Mucosa of stomach (tissue), 1 donor: ENCODE data around the gene TPSAB1.

Source experiments
- H3K27me3 ChIP-seq: one replicate; pipeline ENCODE4 v1.7.0; 2013; ENCODE audit warnings: mild to moderate bottlenecking, low read length; ENCODE audit not compliant: control insufficient read depth, insufficient read depth
- H3K36me3 ChIP-seq: one replicate; pipeline ENCODE4 v1.7.0; 2013; ENCODE audit warnings: low read length; ENCODE audit not compliant: control insufficient read depth, insufficient read depth
- H3K4me1 ChIP-seq: one replicate; pipeline ENCODE4 v1.7.0; 2013; ENCODE audit warnings: mild to moderate bottlenecking, low read length; ENCODE audit not compliant: control insufficient read depth, insufficient read depth
- H3K4me3 ChIP-seq: one replicate; pipeline ENCODE4 v1.7.0; 2013; ENCODE audit warnings: low read length
- H3K9ac ChIP-seq: one replicate; pipeline ENCODE4 v1.7.0; 2013; ENCODE audit warnings: mild to moderate bottlenecking, low read length, moderate library complexity
- H3K9me3 ChIP-seq: one replicate; pipeline ENCODE4 v1.7.0; 2013; ENCODE audit warnings: mild to moderate bottlenecking, low read length, moderate library complexity; ENCODE audit not compliant: control insufficient read depth
- donor health status: Pancreatic carcinoma.

The TPSAB1 gene

GRCh38 chr16:1273816-1274215 is 33.3 kb downstream of the TPSAB1 start:
- no peaks in the 10 kb centered on the region for H3K36me3 ChIP-seq
- no peak overlapping the region for H3K4me3 ChIP-seq
- no peaks in the 10 kb centered on the region for H3K9me3 ChIP-seq
- peaks cover 18% of the 10 kb centered on the region for H3K27me3 ChIP-seq
- H3K9ac ChIP-seq, result no peak overlapping the region
- H3K4me1 ChIP-seq, result peaks cover 7% of the 10 kb centered on the region

DNA sequence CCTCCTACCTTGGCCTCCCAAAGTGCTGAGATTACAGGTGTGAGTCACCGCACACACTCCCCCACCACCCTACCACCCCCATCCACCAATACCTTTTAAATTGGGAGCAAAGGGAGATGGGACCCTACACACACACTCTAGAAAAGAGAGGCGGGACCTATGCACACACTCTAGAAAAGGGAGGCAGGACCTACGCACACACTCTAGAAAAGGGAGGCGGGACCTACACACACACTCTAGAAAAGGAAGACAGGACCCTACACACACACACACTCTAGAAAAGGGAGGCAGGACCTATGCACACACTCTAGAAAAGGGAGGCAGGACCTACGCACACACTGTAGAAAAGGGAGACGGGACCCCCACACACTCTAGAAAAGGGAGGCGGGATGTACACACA is 34.3 kb downstream of the TPSAB1 start:
- H3K4me3 ChIP-seq, result no peak overlapping the region
- H3K36me3 ChIP-seq, result no peaks in the 10 kb centered on the region
- H3K4me1 ChIP-seq, result peaks cover 7% of the 10 kb centered on the region
- H3K27me3 ChIP-seq, result peaks cover 21% of the 10 kb centered on the region
- no peak overlapping the region for H3K9ac ChIP-seq
- H3K9me3 ChIP-seq, result no peaks in the 10 kb centered on the region

GRCh38 chr16:1275791-1276579 is 35.5 kb downstream of the TPSAB1 start:
- H3K36me3 ChIP-seq, result no peaks in the 10 kb centered on the region
- H3K4me3 ChIP-seq, result no peak overlapping the region
- H3K9me3 ChIP-seq, result no peaks in the 10 kb centered on the region
- H3K9ac ChIP-seq, result no peak overlapping the region
- peaks cover 22% of the 10 kb centered on the region for H3K27me3 ChIP-seq
- peaks cover 7% of the 10 kb centered on the region for H3K4me1 ChIP-seq

DNA sequence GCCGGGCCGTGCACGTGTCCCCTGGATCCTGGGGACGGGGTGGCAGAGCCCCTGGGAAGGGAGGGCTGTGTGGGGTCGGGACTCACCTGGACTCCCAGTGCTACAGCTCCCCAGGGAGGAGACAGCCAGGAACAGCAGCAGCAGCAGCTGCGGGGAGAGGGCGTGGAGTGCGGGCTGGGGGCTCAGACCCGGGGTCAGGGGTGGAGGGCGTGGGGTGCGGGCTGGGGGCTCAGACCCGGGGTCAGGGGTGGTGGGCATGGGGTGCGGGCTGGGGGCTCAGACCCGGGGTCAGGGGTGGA is 36.0 kb downstream of the TPSAB1 start:
- H3K27me3 ChIP-seq, result peaks cover 22% of the 10 kb centered on the region
- H3K36me3 ChIP-seq, result no peaks in the 10 kb centered on the region
- H3K9me3 ChIP-seq, result no peaks in the 10 kb centered on the region
- no peak overlapping the region for H3K4me3 ChIP-seq
- H3K4me1 ChIP-seq, result peaks cover 7% of the 10 kb centered on the region
- no peak overlapping the region for H3K9ac ChIP-seq

- Histone ChIP-seq H3K4me3 (no peak overlapping the region), H3K4me1 (peaks cover 3% of the 10 kb centered on the region), H3K9ac (no peak overlapping the region), H3K36me3 (no peaks in the 10 kb centered on the region), H3K9me3 (no peaks in the 10 kb centered on the region), H3K27me3 (peaks cover 22% of the 10 kb centered on the region)
These were observed 36.7 kb downstream of the TPSAB1 start for GRCh38 chr16:1277151-1277598.

DNA sequence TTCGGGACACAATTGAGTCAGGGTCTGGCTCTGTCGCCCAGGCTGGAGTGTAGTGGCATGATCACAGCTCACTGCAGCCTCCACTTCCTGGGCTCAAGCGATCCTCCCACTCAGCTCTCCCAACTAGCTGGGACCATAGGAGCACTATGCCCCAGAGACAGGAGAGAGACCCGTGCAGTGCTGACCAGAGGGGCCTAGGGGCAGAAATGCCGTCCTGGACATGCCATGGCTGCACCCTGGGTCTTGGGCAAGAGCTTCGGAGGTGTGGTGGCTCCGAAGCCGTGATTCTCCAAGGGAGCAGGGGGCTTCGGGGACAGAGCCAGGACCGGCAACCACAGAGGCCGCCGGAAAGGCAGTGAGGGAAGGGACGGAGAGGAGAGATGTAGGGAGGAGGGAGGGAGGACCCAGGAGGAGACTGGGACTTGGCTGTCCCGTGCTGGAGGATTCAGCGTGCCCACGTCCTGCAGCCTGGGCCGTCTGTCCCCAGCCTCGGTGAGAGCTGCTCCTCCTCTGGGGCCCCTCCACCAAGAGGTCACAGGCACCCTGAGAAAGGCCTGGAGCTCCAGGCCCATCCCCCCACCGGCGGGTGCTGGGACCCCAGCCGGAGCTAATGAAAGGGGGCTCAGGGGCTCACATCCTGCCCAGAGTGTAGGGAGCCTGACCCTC is 37.2 kb downstream of the TPSAB1 start:
- Histone ChIP-seq H3K9ac (no peak overlapping the region), H3K9me3 (no peaks in the 10 kb centered on the region), H3K36me3 (no peaks in the 10 kb centered on the region), H3K27me3 (peaks cover 22% of the 10 kb centered on the region), H3K4me3 (no peak overlapping the region), H3K4me1 (no peaks in the 10 kb centered on the region)

- Histone ChIP-seq H3K4me1 (no peaks in the 10 kb centered on the region), H3K9ac (no peak overlapping the region), H3K27me3 (peaks cover 19% of the 10 kb centered on the region), H3K4me3 (no peak overlapping the region), H3K9me3 (no peaks in the 10 kb centered on the region), H3K36me3 (no peaks in the 10 kb centered on the region)
These were observed 38.0 kb downstream of the TPSAB1 start for GRCh38 chr16:1278477-1278876.

DNA sequence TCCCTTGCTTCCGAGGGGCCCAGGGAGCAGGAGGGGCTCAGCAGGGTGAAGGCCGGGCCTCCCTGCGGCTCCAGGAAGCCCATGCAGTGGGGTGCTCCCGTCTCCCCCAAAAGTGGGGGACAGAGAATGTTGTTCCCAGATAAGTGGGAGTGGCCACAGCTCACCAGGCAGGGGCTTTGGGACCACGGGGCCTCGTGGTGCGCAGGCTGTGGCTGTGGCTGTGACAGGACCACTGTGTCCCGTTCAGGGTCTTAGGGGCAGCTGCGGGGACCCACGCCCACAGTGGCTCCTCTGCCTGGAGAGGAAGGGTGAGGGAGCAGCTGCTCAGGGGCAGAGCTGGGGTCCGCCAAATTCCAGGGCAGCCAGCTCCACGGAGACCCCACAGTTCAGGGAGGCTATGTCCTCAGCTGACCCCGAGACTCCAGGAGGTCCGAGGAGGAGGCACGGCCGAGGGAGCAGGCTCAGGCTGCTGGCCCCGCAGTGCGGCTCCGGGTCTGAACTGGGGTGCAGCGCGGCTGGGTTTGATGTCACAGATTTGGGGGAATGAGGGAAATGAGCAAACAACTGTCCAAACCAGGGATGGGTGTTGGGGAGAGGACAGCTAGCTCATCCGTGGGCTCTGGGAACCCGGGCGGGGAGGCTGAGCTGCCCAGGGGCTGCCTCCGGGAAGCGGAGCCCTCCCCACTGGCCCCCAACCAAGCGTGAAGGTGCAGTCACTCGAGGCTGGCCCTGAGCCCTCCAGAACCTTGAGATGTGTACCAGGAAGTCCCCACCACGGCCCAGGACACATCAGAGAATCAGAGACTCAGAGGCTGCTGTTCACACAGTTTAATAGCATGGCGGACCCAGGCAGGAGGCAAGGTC is 38.8 kb downstream of the TPSAB1 start:
- H3K27me3 ChIP-seq, result peaks cover 25% of the 10 kb centered on the region
- no peak overlapping the region for H3K4me3 ChIP-seq
- H3K9me3 ChIP-seq, result no peaks in the 10 kb centered on the region
- no peaks in the 10 kb centered on the region for H3K36me3 ChIP-seq
- H3K4me1 ChIP-seq, result no peaks in the 10 kb centered on the region
- no peak overlapping the region for H3K9ac ChIP-seq

DNA sequence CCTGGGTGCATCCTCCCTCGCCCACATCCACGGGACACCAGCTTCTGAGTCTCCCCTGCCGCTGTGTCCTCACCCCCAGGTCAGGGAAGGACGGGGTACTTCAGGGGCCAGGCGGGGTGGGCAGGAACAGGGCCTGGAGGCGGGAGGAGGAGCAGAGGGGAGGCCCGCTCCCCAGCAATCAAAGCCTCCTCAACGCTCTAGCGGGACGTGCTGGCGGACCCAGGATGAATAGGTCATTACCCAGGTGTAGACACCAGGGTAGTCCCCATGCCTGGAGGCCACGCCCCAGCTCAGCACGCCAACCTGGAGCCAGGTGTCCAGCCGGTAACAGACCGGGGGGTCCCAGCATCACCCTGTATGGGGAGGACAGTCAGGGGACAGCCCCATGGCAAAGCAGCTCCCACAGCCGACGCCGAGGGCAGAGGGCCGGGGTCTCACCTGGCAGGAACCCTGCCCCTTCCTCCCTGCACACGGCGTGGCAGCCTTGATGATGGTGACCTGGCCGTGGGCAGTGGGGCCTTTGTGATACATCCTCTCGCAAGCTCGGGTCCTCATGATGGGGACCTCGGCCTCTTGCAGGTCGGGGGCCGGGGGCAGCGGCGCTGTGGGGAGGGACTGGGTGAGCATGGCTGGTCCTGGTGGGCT is 39.6 kb downstream of the TPSAB1 start:
- Histone ChIP-seq H3K9me3 (no peaks in the 10 kb centered on the region), H3K9ac (no peak overlapping the region), H3K4me3 (no peak overlapping the region), H3K36me3 (no peaks in the 10 kb centered on the region), H3K27me3 (peaks cover 25% of the 10 kb centered on the region), H3K4me1 (no peaks in the 10 kb centered on the region)

DNA sequence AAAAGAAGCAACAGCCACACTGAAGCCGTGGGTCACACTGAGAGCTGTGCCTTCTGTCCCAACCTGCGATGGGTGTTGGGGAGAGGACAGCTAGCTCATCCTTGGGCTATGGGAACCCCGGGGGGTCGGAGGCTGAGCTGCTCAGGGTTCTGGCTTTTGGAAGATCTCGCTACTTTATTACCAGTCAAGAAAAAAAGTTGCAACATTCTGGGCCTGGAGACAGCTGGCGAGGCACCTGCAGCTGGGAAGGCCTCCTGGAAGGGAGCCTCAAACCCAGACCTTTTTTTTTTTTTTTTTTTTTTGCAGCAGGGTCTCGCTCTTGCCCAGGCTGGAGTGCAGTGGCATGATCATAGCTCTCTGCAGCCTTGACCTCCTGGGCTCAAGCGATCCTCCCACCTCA is 40.3 kb downstream of the TPSAB1 start:
- Histone ChIP-seq H3K27me3 (peaks cover 25% of the 10 kb centered on the region), H3K36me3 (no peaks in the 10 kb centered on the region), H3K9me3 (no peaks in the 10 kb centered on the region), H3K9ac (no peak overlapping the region), H3K4me3 (no peak overlapping the region), H3K4me1 (no peaks in the 10 kb centered on the region)

DNA sequence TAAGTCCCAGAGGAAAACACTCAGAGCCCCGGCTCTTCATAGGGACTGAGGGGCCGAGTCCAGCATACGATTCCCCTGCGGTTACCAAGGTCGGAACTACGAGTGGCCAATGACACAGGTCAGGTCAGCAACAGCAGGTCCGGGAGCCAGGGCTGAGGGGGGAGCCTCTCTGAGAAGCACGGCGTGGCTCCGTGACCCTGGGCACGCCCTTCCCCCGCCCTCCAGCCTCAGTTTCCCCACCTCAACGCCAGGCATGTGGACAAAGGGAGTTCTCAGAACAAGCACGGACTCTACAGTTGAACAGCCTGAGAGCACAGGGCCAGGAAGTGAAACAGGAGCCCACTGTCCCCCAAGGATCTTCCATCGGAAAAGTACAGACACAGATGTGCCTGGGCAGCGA is 41.0 kb downstream of the TPSAB1 start:
- Histone ChIP-seq H3K4me3 (no peak overlapping the region), H3K36me3 (no peaks in the 10 kb centered on the region), H3K9ac (no peak overlapping the region), H3K9me3 (no peaks in the 10 kb centered on the region), H3K4me1 (no peaks in the 10 kb centered on the region), H3K27me3 (peaks cover 23% of the 10 kb centered on the region)
